Esophagus muscularis mucosa (tissue), 4 donors: ENCODE results near the gene AFF3. TPM values are rescaled to one million over a fixed set of nuclear protein-coding genes. Genes with fewer than 3 reads are reported as not detected.

Experiments
- DNase-seq: peaks from one replicate; pipeline ENCODE4 v3.0.0-alpha.2; 2017; ENCODE audit errors: extremely low spot score
- H3K27ac ChIP-seq, 4 donors: fragments of 200-600 bp; sonication (generic); replicated peaks in 1 of 4; 1 replicate in 3 of 4; 2 replicates in 1 of 4; pipeline ENCODE4 v1.5.1; 2016 to 2019; ENCODE audit warnings: mild to moderate bottlenecking in 1 of 4
- H3K27me3 ChIP-seq, 4 donors: fragments of 200-600 bp; sonication (generic); one replicate each; pipeline versions ENCODE4 v1.5.1 to v1.6.0; 2016 to 2019
- H3K36me3 ChIP-seq, 4 donors: fragments of 200-600 bp; sonication (generic); one replicate each; pipeline ENCODE4 v1.5.1; 2016 to 2019
- H3K4me1 ChIP-seq, 4 donors: fragments of 200-600 bp; sonication (generic); one replicate each; pipeline ENCODE4 v1.5.1; 2016 to 2019
- H3K4me3 ChIP-seq, 4 donors: fragments of 200-600 bp; sonication (generic); 1 replicate in 2 of 4; 2 replicates in 2 of 4; pipeline ENCODE4 v1.5.1; 2016 to 2019; ENCODE audit warnings: mild to moderate bottlenecking in 4 of 4, moderate library complexity in 1 of 4
- H3K9me3 ChIP-seq, 4 donors: fragments of 200-600 bp; sonication (generic); 1 replicate in 3 of 4; 2 replicates in 1 of 4; pipeline ENCODE4 v1.5.1; 2016 to 2019
- CTCF ChIP-seq, 3 experiments: fragments of 200-600 bp in 2 of 3; fragments of 450-650 bp in 1 of 3; sonication (generic) in 2 of 3; IDR thresholded peaks; one replicate each; pipeline ENCODE4 v1.5.1; 2017 to 2019; ENCODE audit warnings: antibody characterized with exemption in 3 of 3, mild to moderate bottlenecking in 2 of 3, moderate library complexity in 1 of 3
- EP300 ChIP-seq: sonication (generic); formaldehyde crosslinking; IDR thresholded peaks from one replicate; pipeline ENCODE4 v1.6.1; 2017; ENCODE audit warnings: antibody characterized with exemption
- POLR2A ChIP-seq: fragments of 450-650 bp; IDR thresholded peaks from one replicate; pipeline ENCODE4 v1.6.1; 2017; ENCODE audit warnings: antibody characterized with exemption, moderate library complexity, mild to moderate bottlenecking, low read depth
- POLR2AphosphoS5 ChIP-seq, 2 donors: sonication (generic); formaldehyde crosslinking; IDR thresholded peaks; one replicate each; pipeline ENCODE4 v1.6.1; 2017; ENCODE audit warnings: antibody characterized with exemption in 2 of 2
- WGBS: methylation state at CpG from one replicate; pipeline ENCODE4 v1.1.5; 2018; 5-methylcytosine and 5-hydroxymethylcytosine counted together
- intact Hi-C: fragments of 100-400 bp; cut with DNase I; formaldehyde crosslinking; loops from one replicate; pipeline ENCODE4 v1.15.1; 2023
- total RNA-seq, 4 donors: library from RNA; depleted of rRNA; stranded (reverse); fragments of >200 nt; gene quantifications; one replicate each; pipeline versions ENCODE4 v1.1.0 to v1.2.1, GENCODE V29; 2016

The AFF3 gene
- total RNA-seq, 4 donors from 2014 or later: 36.4 to 99.5 (median 56.9) TPM

- H3K4me3 ChIP-seq: no peak overlapping the region
- no peak overlapping the region for H3K27ac ChIP-seq
- H3K9me3 ChIP-seq: no peaks in the 10 kb centered on the region
- 80% methylated on average over 3 of the region's 3 CpGs for WGBS
- H3K27me3 ChIP-seq: no peaks in the 10 kb centered on the region
- no peak for DNase-seq
- intact Hi-C loops: no loop called here
- TF ChIP-seq POLR2A (no peak), CTCF (IDR thresholded peaks at IDR 0.05) (no peak), EP300 (no peak), POLR2AphosphoS5 (IDR thresholded peaks at IDR 0.05) (no peak)
- H3K36me3 ChIP-seq: no peaks in the 10 kb centered on the region
- no peaks in the 10 kb centered on the region for H3K4me1 ChIP-seq
These were observed 152.5 kb downstream of the AFF3 start for GRCh38 chr2:99989905-99990304.

GRCh38 chr2:99988599-99988998 lies 153.8 kb downstream of the AFF3 start:
- H3K36me3 ChIP-seq: no peaks in the 10 kb centered on the region
- no peak for TF ChIP-seq POLR2A
- no peak for TF ChIP-seq EP300
- TF ChIP-seq CTCF (IDR thresholded peaks at IDR 0.05): no peak
- no peak for TF ChIP-seq POLR2AphosphoS5 (IDR thresholded peaks at IDR 0.05)
- H3K9me3 ChIP-seq: no peaks in the 10 kb centered on the region
- no peaks in the 10 kb centered on the region for H3K27me3 ChIP-seq
- H3K4me1 ChIP-seq: peaks cover 0 to 5% (median 0%) of the 10 kb centered on the region in 4 donors
- DNase-seq: no peak
- H3K27ac ChIP-seq: no peak overlapping the region
- no peak overlapping the region for H3K4me3 ChIP-seq
- 71% methylated on average over 3 of the region's 3 CpGs for WGBS
- intact Hi-C loops: no loop called here

- no peaks in the 10 kb centered on the region for H3K9me3 ChIP-seq
- H3K4me1 ChIP-seq: peaks cover 0 to 5% (median 0%) of the 10 kb centered on the region in 4 donors
- peak; percentile 78 for DNase-seq
- no peak overlapping the region for H3K4me3 ChIP-seq
- H3K27me3 ChIP-seq: no peaks in the 10 kb centered on the region
- no peak overlapping the region for H3K27ac ChIP-seq
- intact Hi-C loops: no loop called here
- H3K36me3 ChIP-seq: no peaks in the 10 kb centered on the region
- 94% methylated on average over 4 of the region's 4 CpGs for WGBS
- TF ChIP-seq POLR2A: no peak
- no peak for TF ChIP-seq EP300
- TF ChIP-seq CTCF (IDR thresholded peaks at IDR 0.05): no peak
- no peak for TF ChIP-seq POLR2AphosphoS5 (IDR thresholded peaks at IDR 0.05)
These were observed 155.2 kb downstream of the AFF3 start for GRCh38 chr2:99987160-99987559.

- no peaks in the 10 kb centered on the region for H3K27me3 ChIP-seq
- DNase-seq: no peak
- peaks cover 0 to 5% (median 0%) of the 10 kb centered on the region in 4 donors for H3K4me1 ChIP-seq
- WGBS: 65% methylated on average over 4 of the region's 4 CpGs
- no peak overlapping the region for H3K27ac ChIP-seq
- H3K36me3 ChIP-seq: no peaks in the 10 kb centered on the region
- intact Hi-C loops: no loop called here
- H3K9me3 ChIP-seq: no peaks in the 10 kb centered on the region
- TF ChIP-seq POLR2AphosphoS5 (IDR thresholded peaks at IDR 0.05) (no peak), EP300 (no peak), CTCF (IDR thresholded peaks at IDR 0.05) (no peak), POLR2A (no peak)
- no peak overlapping the region for H3K4me3 ChIP-seq
These were observed 157.4 kb downstream of the AFF3 start for GRCh38 chr2:99984799-99985515.
